HepG2 (cell line): ENCODE data around the gene KCTD13. TPM values are rescaled to one million over a fixed set of nuclear protein-coding genes. Genes with fewer than 3 reads are reported as not detected.
A peak's percentile ranks its signal among the peaks of the same experiment; 100 is the strongest.

Experiments used
- ATF2 ChIP-seq: sonication (generic); formaldehyde crosslinking; IDR thresholded peaks from 2 replicates; pipeline ENCODE4 v1.4.0; 2020; ENCODE audit warnings: missing genetic modification reagents
- BCL3 ChIP-seq: sonication (generic); formaldehyde crosslinking; IDR thresholded peaks from 2 replicates; pipeline ENCODE4 v1.5.1; 2020; ENCODE audit warnings: mild to moderate bottlenecking, missing genetic modification reagents, moderate library complexity
- CAMTA2 ChIP-seq: sonication (generic); formaldehyde crosslinking; IDR thresholded peaks from 2 replicates; pipeline ENCODE4 v1.4.0; 2020; ENCODE audit warnings: mild to moderate bottlenecking, missing genetic modification reagents, borderline replicate concordance
- GATAD1 ChIP-seq: IDR thresholded peaks from 2 replicates; pipeline ENCODE4 v1.6.1; 2016; ENCODE audit warnings: missing genetic modification reagents, missing compliant biosample characterization
- HNF1B ChIP-seq: sonication (generic); formaldehyde crosslinking; IDR thresholded peaks from 2 replicates; pipeline ENCODE4 v1.5.1; 2020; ENCODE audit warnings: mild to moderate bottlenecking, moderate library complexity, missing genetic modification reagents
- JARID2 ChIP-seq: sonication (generic); formaldehyde crosslinking; IDR thresholded peaks from 2 replicates; pipeline ENCODE4 v1.8.1; 2023; ENCODE audit warnings: missing genetic modification reagents, inconsistent platforms; ENCODE audit not compliant: insufficient replicate concordance
- NFATC3 ChIP-seq: sonication (generic); formaldehyde crosslinking; IDR thresholded peaks from 2 replicates; pipeline ENCODE4 v1.5.1; 2020; ENCODE audit warnings: mild to moderate bottlenecking, missing genetic modification reagents
- RXRB ChIP-seq: IDR thresholded peaks from 2 replicates; pipeline ENCODE4 v1.6.1; 2016; ENCODE audit warnings: borderline replicate concordance, missing genetic modification reagents, missing compliant biosample characterization
- ZKSCAN1 ChIP-seq: fragments of 150-350 bp; IDR thresholded peaks from 2 replicates; pipeline ENCODE4 v1.6.1; 2014; ENCODE audit warnings: low read length
- ZNF160 ChIP-seq: sonication (generic); formaldehyde crosslinking; IDR thresholded peaks from 2 replicates; pipeline ENCODE4 v1.8.0; 2022; ENCODE audit warnings: mild to moderate bottlenecking, inconsistent platforms, missing genetic modification reagents
- ZNF335 ChIP-seq: sonication (generic); formaldehyde crosslinking; IDR thresholded peaks from 2 replicates; pipeline ENCODE4 v1.4.0; 2020; ENCODE audit warnings: missing genetic modification reagents
- ZNF354B ChIP-seq: sonication (generic); formaldehyde crosslinking; IDR thresholded peaks from 2 replicates; pipeline ENCODE4 v1.8.0; 2022; ENCODE audit warnings: mild to moderate bottlenecking, missing genetic modification reagents
- ZNF530 ChIP-seq: sonication (generic); formaldehyde crosslinking; IDR thresholded peaks from 2 replicates; pipeline ENCODE4 v1.5.0; 2020; ENCODE audit warnings: low read depth, mild to moderate bottlenecking, missing genetic modification reagents
- ZNF597 ChIP-seq: sonication (generic); formaldehyde crosslinking; IDR thresholded peaks from 2 replicates; pipeline ENCODE4 v1.5.0; 2020; ENCODE audit warnings: missing genetic modification reagents
- ZNF784 ChIP-seq: sonication (generic); formaldehyde crosslinking; IDR thresholded peaks from 2 replicates; pipeline ENCODE4 v1.5.1; 2020; ENCODE audit warnings: missing genetic modification reagents, mild to moderate bottlenecking, borderline replicate concordance
- ZSCAN5A ChIP-seq: sonication (generic); formaldehyde crosslinking; IDR thresholded peaks from 2 replicates; pipeline ENCODE4 v1.8.0; 2022; ENCODE audit warnings: mild to moderate bottlenecking, missing genetic modification reagents, borderline replicate concordance
- polyA plus RNA-seq, 8 experiments: library from polyadenylated mRNA; depleted of rRNA in 3 of 8; stranded (reverse) in 7 of 8; unstranded in 1 of 8; fragments of >200 nt; fragmentation: Illumina TruSeq in 4 of 8; extraction: Trizol in 4 of 8; gene quantifications; 2 replicates each; pipeline versions ENCODE4 v1.2.1 to v1.2.3, GENCODE V29; 2011 to 2016; ENCODE audit warnings: low read depth in 4 of 8, missing spikeins in 1 of 8, mixed read lengths in 1 of 8; ENCODE audit not compliant: insufficient read depth in 1 of 8
- total RNA-seq, 5 experiments: library from RNA; depleted of rRNA; stranded (reverse); fragments of >200 nt; fragmentation: Illumina TruSeq; extraction: Trizol; gene quantifications; 2 replicates each; pipeline ENCODE4 v1.2.3, GENCODE V29; 2016; ENCODE audit warnings: low read depth in 1 of 5

The KCTD13 gene
- total and polyA plus RNA-seq, 2 of the 13 experiments (the other 11 are each of a cell fraction or from before 2014, with no cell fraction given): 6.3 to 14.7 TPM

GRCh38 chr16:29900888-29901606, 25.0 kb downstream of the KCTD13 start (continued):
- TF ChIP-seq RXRB (no peak), BCL3 (CRISPR knock-in tag) (peak; percentile 20; the same call in 1 of the 2 replicates), HNF1B (CRISPR knock-in tag) (0 out of 2 replicates have a peak, but pooled peaks have one; percentile 27), ZSCAN5A (CRISPR knock-in tag) (no peak), CAMTA2 (peak; percentile 57; the same call in 1 of the 2 replicates), ZNF784 (peak; percentile 55; the same call in 1 of the 2 replicates), ZNF160 (CRISPR knock-in tag) (no peak), ZNF530 (CRISPR knock-in tag) (no peak), NFATC3 (CRISPR knock-in tag) (no peak), ZNF335 (CRISPR knock-in tag) (no peak), ATF2 (CRISPR knock-in tag) (peak; percentile 25; the same call in 1 of the 2 replicates), JARID2 (CRISPR knock-in tag) (no peak), ZKSCAN1 (no peak), ZNF354B (CRISPR knock-in tag) (peak; percentile 3; the same call in 1 of the 2 replicates), ZNF597 (CRISPR knock-in tag) (no peak), GATAD1 (CRISPR knock-in tag) (no peak)
